IPS-20b (cell line): ENCODE results near the gene PMPCA.
"Not testable (repeated sequence)": the region's sequence is repeated elsewhere in the genome, so short reads cannot be mapped to it uniquely, and the experiment has no call there.

Experiments
- H3K27ac ChIP-seq: one replicate; pipeline ENCODE4 v1.5.1; 2013; ENCODE audit warnings: low read length
- H3K27me3 ChIP-seq: 2 replicates; pipeline ENCODE4 v1.6.1; 2013; ENCODE audit warnings: mild to moderate bottlenecking, low read length, inconsistent platforms; ENCODE audit not compliant: insufficient read depth
- H3K36me3 ChIP-seq: 2 replicates; pipeline ENCODE4 v1.6.1; 2013; ENCODE audit warnings: low read depth, mild to moderate bottlenecking, inconsistent platforms, low read length, moderate library complexity; ENCODE audit not compliant: insufficient read depth
- H3K4me1 ChIP-seq: 2 replicates; pipeline ENCODE4 v1.6.1; 2013; ENCODE audit warnings: mild to moderate bottlenecking, control low read depth, inconsistent platforms, low read length, moderate library complexity; ENCODE audit not compliant: insufficient read depth
- H3K4me3 ChIP-seq: 2 replicates; pipeline ENCODE4 v1.5.1; 2013; ENCODE audit warnings: mild to moderate bottlenecking, low read length, inconsistent platforms
- H3K9ac ChIP-seq: 2 replicates; pipeline ENCODE4 v1.6.1; 2013; ENCODE audit warnings: low read depth, mild to moderate bottlenecking, inconsistent platforms, low read length, moderate library complexity
- H3K9me3 ChIP-seq: 2 replicates; pipeline ENCODE4 v1.6.1; 2013; ENCODE audit warnings: mild to moderate bottlenecking, low read depth, low read length, inconsistent platforms; ENCODE audit not compliant: insufficient read depth

The PMPCA gene

GRCh38 chr9:136424750-136425362, 14.4 kb downstream of the PMPCA start:
- no peaks in the 10 kb centered on the region for H3K4me1 ChIP-seq
- H3K4me3 ChIP-seq = no peak overlapping the region
- no peak overlapping the region for H3K9ac ChIP-seq
- peaks cover 64% of the 10 kb centered on the region for H3K36me3 ChIP-seq
- no peaks in the 10 kb centered on the region for H3K27me3 ChIP-seq
- no peak overlapping the region for H3K27ac ChIP-seq
- no peaks in the 10 kb centered on the region for H3K9me3 ChIP-seq

GRCh38 chr9:136425367-136425766, 14.9 kb downstream of the PMPCA start:
- H3K4me3 ChIP-seq, H3K4me1 ChIP-seq, H3K27me3 ChIP-seq, H3K9me3 ChIP-seq, H3K9ac ChIP-seq, H3K27ac ChIP-seq: not testable (repeated sequence)
- H3K36me3 ChIP-seq = peaks cover 59% of the 10 kb centered on the region

GRCh38 chr9:136426787-136427186, 16.3 kb downstream of the PMPCA start:
- H3K4me3 ChIP-seq = no peak overlapping the region
- peaks cover 48% of the 10 kb centered on the region for H3K36me3 ChIP-seq
- H3K4me1 ChIP-seq = no peaks in the 10 kb centered on the region
- H3K9me3 ChIP-seq = no peaks in the 10 kb centered on the region
- H3K27me3 ChIP-seq = no peaks in the 10 kb centered on the region
- H3K27ac ChIP-seq = no peak overlapping the region
- no peak overlapping the region for H3K9ac ChIP-seq

- peaks cover 25% of the 10 kb centered on the region for H3K36me3 ChIP-seq
- H3K27ac ChIP-seq = no peak overlapping the region
- H3K27me3 ChIP-seq = no peaks in the 10 kb centered on the region
Observed at GRCh38 chr9:136429075-136429628, 18.7 kb downstream of the PMPCA start.

GRCh38 chr9:136429683-136430491, 19.4 kb downstream of the PMPCA start:
- Histone ChIP-seq H3K9ac (no peak overlapping the region), H3K36me3 (peaks cover 17% of the 10 kb centered on the region), H3K27me3 (no peaks in the 10 kb centered on the region), H3K9me3 (no peaks in the 10 kb centered on the region), H3K27ac (no peak overlapping the region), H3K4me1 (no peaks in the 10 kb centered on the region), H3K4me3 (no peak overlapping the region)

More at GRCh38 chr9:136429075-136429628, 18.7 kb downstream of the PMPCA start:
- Histone ChIP-seq H3K4me1 (no peaks in the 10 kb centered on the region), H3K4me3 (no peak overlapping the region), H3K9me3 (no peaks in the 10 kb centered on the region), H3K9ac (no peak overlapping the region)

- Histone ChIP-seq H3K27ac (no peak overlapping the region), H3K36me3 (peaks cover 15% of the 10 kb centered on the region)
Observed at GRCh38 chr9:136430588-136431234, 20.3 kb downstream of the PMPCA start.

GRCh38 chr9:136431782-136432350, 21.4 kb downstream of the PMPCA start:
- H3K4me3 ChIP-seq = no peak overlapping the region
- H3K9ac ChIP-seq = no peak overlapping the region
- H3K9me3 ChIP-seq = no peaks in the 10 kb centered on the region
- peaks cover 14% of the 10 kb centered on the region for H3K36me3 ChIP-seq
- H3K27ac ChIP-seq = no peak overlapping the region
- no peaks in the 10 kb centered on the region for H3K27me3 ChIP-seq
- H3K4me1 ChIP-seq = no peaks in the 10 kb centered on the region

More at GRCh38 chr9:136430588-136431234, 20.3 kb downstream of the PMPCA start:
- Histone ChIP-seq H3K4me3 (no peak overlapping the region), H3K27me3 (no peaks in the 10 kb centered on the region), H3K9ac (no peak overlapping the region), H3K4me1 (no peaks in the 10 kb centered on the region), H3K9me3 (no peaks in the 10 kb centered on the region)

- Histone ChIP-seq H3K27ac (no peak overlapping the region), H3K27me3 (no peaks in the 10 kb centered on the region), H3K36me3 (peaks cover 11% of the 10 kb centered on the region), H3K9ac (no peak overlapping the region), H3K4me3 (no peak overlapping the region), H3K9me3 (no peaks in the 10 kb centered on the region), H3K4me1 (no peaks in the 10 kb centered on the region)
Observed at GRCh38 chr9:136432591-136432990, 22.1 kb downstream of the PMPCA start.

GRCh38 chr9:136433043-136433715, 22.7 kb downstream of the PMPCA start:
- Histone ChIP-seq H3K27ac (no peak overlapping the region), H3K9ac (no peak overlapping the region), H3K27me3 (peaks cover 2% of the 10 kb centered on the region; the same call in 1 of the 2 replicates), H3K4me1 (no peaks in the 10 kb centered on the region), H3K4me3 (no peak overlapping the region), H3K36me3 (peaks cover 11% of the 10 kb centered on the region), H3K9me3 (no peaks in the 10 kb centered on the region)

GRCh38 chr9:136433849-136434579, 23.6 kb downstream of the PMPCA start:
- Histone ChIP-seq H3K9me3 (no peaks in the 10 kb centered on the region), H3K4me3 (no peak overlapping the region), H3K4me1 (no peaks in the 10 kb centered on the region), H3K27me3 (peaks cover 5% of the 10 kb centered on the region; the same call in 1 of the 2 replicates), H3K9ac (no peak overlapping the region), H3K36me3 (peaks cover 6% of the 10 kb centered on the region), H3K27ac (no peak overlapping the region)
